Astrocyte (in vitro differentiated cells and primary cell): ENCODE data around the gene EYS.

Source experiments
- EZH2 ChIP-seq: IDR thresholded peaks from 2 replicates; pipeline ENCODE4 v1.6.1; 2012; ENCODE audit warnings: mild to moderate bottlenecking, low read length, inconsistent platforms; ENCODE audit not compliant: insufficient read depth
- TF ChIP-seq, protein P1 (sequence below): IDR thresholded peaks from 2 replicates; pipeline ENCODE4 v1.5.1; 2011; ENCODE audit warnings: low read depth, mild to moderate bottlenecking, inconsistent platforms, low read length, moderate library complexity; ENCODE audit not compliant: insufficient read depth

DNA sequence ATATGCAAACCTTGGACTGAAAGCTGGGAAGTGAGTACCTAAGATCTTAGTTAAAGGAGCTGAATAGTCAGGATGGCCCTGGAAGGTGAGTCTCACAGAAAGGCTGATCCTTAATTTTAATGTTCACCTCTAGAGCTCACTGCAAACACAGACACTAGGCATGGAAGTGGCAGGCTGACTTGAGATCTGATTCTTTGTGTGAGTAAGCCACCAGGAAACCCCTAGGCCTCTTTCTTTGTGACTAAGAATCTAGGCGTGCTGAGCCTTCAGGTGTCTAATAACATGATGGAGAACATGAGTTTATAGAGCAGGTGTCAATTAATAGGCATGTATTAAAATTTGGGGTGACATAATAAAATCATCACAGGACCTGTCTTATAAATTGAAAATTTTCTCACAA, 642.2 kb downstream of the EYS start:
- TF ChIP-seq, protein P1, sequence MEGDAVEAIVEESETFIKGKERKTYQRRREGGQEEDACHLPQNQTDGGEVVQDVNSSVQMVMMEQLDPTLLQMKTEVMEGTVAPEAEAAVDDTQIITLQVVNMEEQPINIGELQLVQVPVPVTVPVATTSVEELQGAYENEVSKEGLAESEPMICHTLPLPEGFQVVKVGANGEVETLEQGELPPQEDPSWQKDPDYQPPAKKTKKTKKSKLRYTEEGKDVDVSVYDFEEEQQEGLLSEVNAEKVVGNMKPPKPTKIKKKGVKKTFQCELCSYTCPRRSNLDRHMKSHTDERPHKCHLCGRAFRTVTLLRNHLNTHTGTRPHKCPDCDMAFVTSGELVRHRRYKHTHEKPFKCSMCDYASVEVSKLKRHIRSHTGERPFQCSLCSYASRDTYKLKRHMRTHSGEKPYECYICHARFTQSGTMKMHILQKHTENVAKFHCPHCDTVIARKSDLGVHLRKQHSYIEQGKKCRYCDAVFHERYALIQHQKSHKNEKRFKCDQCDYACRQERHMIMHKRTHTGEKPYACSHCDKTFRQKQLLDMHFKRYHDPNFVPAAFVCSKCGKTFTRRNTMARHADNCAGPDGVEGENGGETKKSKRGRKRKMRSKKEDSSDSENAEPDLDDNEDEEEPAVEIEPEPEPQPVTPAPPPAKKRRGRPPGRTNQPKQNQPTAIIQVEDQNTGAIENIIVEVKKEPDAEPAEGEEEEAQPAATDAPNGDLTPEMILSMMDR: no peak
- no peak for TF ChIP-seq EZH2
